Trophoblast cell (in vitro differentiated cells and primary cell): ENCODE data around the gene SPIN2B.
"Not testable (repeated sequence)": the region's sequence is repeated elsewhere in the genome, so short reads cannot be mapped to it uniquely, and the experiment has no call there.

Source experiments
- DNase-seq, 2 donors: peaks; one replicate each; pipeline ENCODE4 v3.0.0-alpha.2; 2016
- H2AFZ ChIP-seq: 2 replicates; pipeline ENCODE4 v1.6.1; 2013; ENCODE audit warnings: low read length, moderate library complexity, mild to moderate bottlenecking; ENCODE audit not compliant: insufficient read depth, poor library complexity
- H2AK5ac ChIP-seq: 2 replicates; pipeline ENCODE4 v1.6.1; 2013; ENCODE audit warnings: mild to moderate bottlenecking, low read length
- H2BK120ac ChIP-seq: 2 replicates; pipeline ENCODE4 v1.6.1; 2013; ENCODE audit warnings: low read length, mild to moderate bottlenecking, moderate library complexity; ENCODE audit not compliant: insufficient read depth, poor library complexity
- H2BK12ac ChIP-seq: 2 replicates; pipeline ENCODE4 v1.6.1; 2013; ENCODE audit warnings: mild to moderate bottlenecking, low read length, moderate library complexity
- H2BK5ac ChIP-seq: 2 replicates; pipeline ENCODE4 v1.6.1; 2013; ENCODE audit warnings: low read length, low read depth, moderate library complexity, mild to moderate bottlenecking; ENCODE audit not compliant: poor library complexity
- H3K14ac ChIP-seq: 2 replicates; pipeline ENCODE4 v1.6.1; 2013; ENCODE audit warnings: mild to moderate bottlenecking, low read length
- H3K18ac ChIP-seq: 2 replicates; pipeline ENCODE4 v1.6.1; 2013; ENCODE audit warnings: mild to moderate bottlenecking, low read length
- H3K23ac ChIP-seq: 2 replicates; pipeline ENCODE4 v1.6.1; 2013; ENCODE audit warnings: low read length
- H3K27ac ChIP-seq: 2 replicates; pipeline ENCODE4 v1.5.1; 2013; ENCODE audit warnings: low read depth, mild to moderate bottlenecking, inconsistent platforms, low read length, moderate library complexity
- H3K27me3 ChIP-seq: 2 replicates; pipeline ENCODE4 v1.6.1; 2013; ENCODE audit warnings: inconsistent platforms, mild to moderate bottlenecking, low read length, moderate library complexity; ENCODE audit not compliant: insufficient read depth
- H3K36me3 ChIP-seq, 2 experiments: 1 replicate in 1 of 2; 2 replicates in 1 of 2; pipeline ENCODE4 v1.6.1; 2013; ENCODE audit warnings: low read length in 2 of 2, mild to moderate bottlenecking in 2 of 2, moderate library complexity in 1 of 2; ENCODE audit not compliant: insufficient read depth in 2 of 2, control insufficient read depth in 1 of 2
- H3K4ac ChIP-seq: 2 replicates; pipeline ENCODE4 v1.6.1; 2013; ENCODE audit warnings: low read depth, mild to moderate bottlenecking, low read length, moderate library complexity
- H3K4me1 ChIP-seq, 2 experiments: 1 replicate in 1 of 2; 2 replicates in 1 of 2; pipeline ENCODE4 v1.6.1; 2013; ENCODE audit warnings: low read length in 2 of 2, mild to moderate bottlenecking in 2 of 2, moderate library complexity in 1 of 2; ENCODE audit not compliant: insufficient read depth in 2 of 2, control insufficient read depth in 1 of 2
- H3K4me2 ChIP-seq: 2 replicates; pipeline ENCODE4 v1.6.1; 2013; ENCODE audit warnings: inconsistent platforms, mild to moderate bottlenecking, low read length, moderate library complexity
- H3K4me3 ChIP-seq: 2 replicates; pipeline ENCODE4 v1.5.1; 2013; ENCODE audit warnings: mild to moderate bottlenecking, low read depth, low read length, inconsistent platforms
- H3K79me1 ChIP-seq: one replicate; pipeline ENCODE4 v1.6.1; 2013; ENCODE audit warnings: low read length
- H3K79me2 ChIP-seq: 2 replicates; pipeline ENCODE4 v1.6.1; 2013; ENCODE audit warnings: low read length, mild to moderate bottlenecking; ENCODE audit not compliant: control insufficient read depth, insufficient read depth, poor library complexity
- H3K9ac ChIP-seq: 2 replicates; pipeline ENCODE4 v1.6.1; 2013; ENCODE audit warnings: mild to moderate bottlenecking, low read length
- H3K9me3 ChIP-seq: 2 replicates; pipeline ENCODE4 v1.6.1; 2013; ENCODE audit warnings: low read depth, mild to moderate bottlenecking, control low read depth, inconsistent platforms, low read length; ENCODE audit not compliant: insufficient read depth
- H4K12ac ChIP-seq: 2 replicates; pipeline ENCODE4 v1.6.1; 2013; ENCODE audit warnings: low read depth, mild to moderate bottlenecking, low read length, moderate library complexity
- H4K8ac ChIP-seq: 2 replicates; pipeline ENCODE4 v1.6.1; 2013; ENCODE audit warnings: low read depth, mild to moderate bottlenecking, low read length, moderate library complexity
- H4K91ac ChIP-seq: one replicate; pipeline ENCODE4 v1.6.1; 2013; ENCODE audit warnings: low read depth, mild to moderate bottlenecking, low read length, moderate library complexity
- WGBS: extraction: QIAGEN DNeasy Blood & Tissue Kit; methylation state at CpG from one replicate; pipeline ENCODE4 v1.1.7; 2013; ENCODE audit warnings: missing lambda C conversion rate; ENCODE audit not compliant: insufficient read length, insufficient coverage; ENCODE audit errors: extremely low coverage; 5-methylcytosine and 5-hydroxymethylcytosine counted together

SPIN2B gene

DNA sequence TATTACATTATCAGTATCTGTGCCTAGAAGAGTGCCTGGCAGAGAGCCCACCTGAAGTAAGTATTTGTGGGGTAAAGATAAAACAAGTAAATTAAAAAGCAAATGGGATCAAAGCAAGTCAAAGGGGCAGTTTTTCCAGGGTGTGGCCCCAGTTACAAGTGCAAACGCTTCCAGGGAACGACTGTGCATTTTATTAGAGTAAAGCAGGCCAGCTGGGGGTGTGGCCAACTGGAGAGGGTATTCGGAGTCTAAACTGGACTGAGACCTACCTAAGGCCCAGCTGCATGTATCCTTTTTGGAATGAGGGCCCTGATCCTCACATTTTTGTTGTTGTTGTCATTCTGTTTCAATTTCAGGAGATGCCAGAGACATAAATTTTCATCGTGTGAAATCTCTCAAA, 3.8 kb downstream of the SPIN2B start:
- H2BK12ac ChIP-seq, H3K79me1 ChIP-seq, H3K18ac ChIP-seq, H2AK5ac ChIP-seq, H3K14ac ChIP-seq, H3K9me3 ChIP-seq, H2BK5ac ChIP-seq, H3K79me2 ChIP-seq, H3K9ac ChIP-seq, H3K27me3 ChIP-seq, H4K8ac ChIP-seq, H3K23ac ChIP-seq, H4K12ac ChIP-seq, H3K36me3 ChIP-seq, H2AFZ ChIP-seq, H3K4me2 ChIP-seq, H3K4me1 ChIP-seq, H4K91ac ChIP-seq, H3K27ac ChIP-seq, H2BK120ac ChIP-seq, H3K4me3 ChIP-seq, DNase-seq, H3K4ac ChIP-seq: not testable (repeated sequence)
- WGBS: no CpG with 5 or more reads among the region's 4 CpGs

DNA sequence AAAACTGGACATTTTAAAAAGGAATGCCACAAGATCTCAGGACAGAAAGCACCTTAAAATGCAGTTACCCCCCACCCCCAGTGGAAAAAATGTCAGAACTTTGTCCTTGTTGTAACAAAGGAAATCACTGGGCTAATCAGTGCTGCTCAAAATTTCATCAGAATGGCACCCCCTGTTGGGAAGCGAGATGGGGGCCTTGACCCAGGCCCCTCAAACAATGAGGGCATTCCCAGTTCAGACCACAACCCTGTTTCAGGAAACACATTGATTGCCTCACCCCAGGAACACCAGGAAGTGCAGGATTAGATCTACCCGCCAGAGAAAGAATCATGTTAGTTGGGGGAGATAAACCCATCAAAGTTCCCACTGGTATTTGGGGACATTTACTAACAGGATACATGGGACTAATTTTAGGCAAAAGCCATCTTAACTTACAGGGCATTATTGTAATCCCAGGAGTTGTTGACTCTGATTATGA, 16.4 kb downstream of the SPIN2B start:
- WGBS: no CpG with 5 or more reads among the region's 2 CpGs

DNA sequence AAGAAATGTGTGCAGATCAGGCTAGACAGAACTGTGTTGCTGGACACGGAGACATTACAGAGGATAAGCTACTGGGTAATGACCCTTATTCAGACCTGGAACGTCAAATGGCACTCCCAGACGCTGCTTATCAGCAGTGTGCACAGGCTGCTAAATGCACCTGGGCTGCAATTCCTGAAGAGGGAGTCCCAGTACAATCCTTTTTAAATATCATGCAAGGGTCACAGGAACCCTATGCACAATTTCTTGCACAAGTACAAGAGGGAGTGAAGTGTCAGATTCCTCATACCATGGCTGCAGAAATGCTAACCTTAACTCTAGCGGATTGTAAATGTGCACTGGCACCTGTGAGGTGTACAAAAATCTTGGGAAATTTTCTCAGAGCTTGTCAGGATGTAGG, 16.9 kb downstream of the SPIN2B start:
- Histone ChIP-seq H3K4me3 (no peak overlapping the region), H3K4ac (no peak overlapping the region), H2AFZ (no peak overlapping the region), H3K4me1 (no peaks in the 10 kb centered on the region), H3K27ac (no peak overlapping the region), H2AK5ac (no peak overlapping the region), H2BK5ac (no peak overlapping the region), H3K27me3 (no peaks in the 10 kb centered on the region), H3K9me3 (no peaks in the 10 kb centered on the region), H2BK120ac (no peak overlapping the region), H3K14ac (no peak overlapping the region), H2BK12ac (no peak overlapping the region), H4K8ac (no peak overlapping the region), H3K36me3 (peaks cover 2% of the 10 kb centered on the region in 2 experiments), H3K9ac (no peak overlapping the region), H3K79me2 (no peaks in the 10 kb centered on the region), H4K12ac (no peak overlapping the region), H3K79me1 (no peaks in the 10 kb centered on the region), H4K91ac (no peak overlapping the region), H3K18ac (no peak overlapping the region), H3K23ac (no peak overlapping the region), H3K4me2 (no peak overlapping the region)
- no peak for DNase-seq
- no CpG with 5 or more reads among the region's 4 CpGs for WGBS

More for the DNA sequence above, 16.4 kb downstream of the SPIN2B start:
- Histone ChIP-seq H3K18ac (no peak overlapping the region), H3K4me2 (no peak overlapping the region), H3K4ac (no peak overlapping the region), H3K27ac (no peak overlapping the region), H2BK120ac (no peak overlapping the region), H4K91ac (no peak overlapping the region), H4K12ac (no peak overlapping the region), H2AK5ac (no peak overlapping the region), H4K8ac (no peak overlapping the region), H2AFZ (no peak overlapping the region), H3K79me1 (no peaks in the 10 kb centered on the region), H3K4me3 (no peak overlapping the region), H3K9me3 (no peaks in the 10 kb centered on the region), H3K14ac (no peak overlapping the region), H2BK12ac (no peak overlapping the region), H3K79me2 (no peaks in the 10 kb centered on the region), H3K4me1 (no peaks in the 10 kb centered on the region), H3K9ac (no peak overlapping the region), H3K27me3 (no peaks in the 10 kb centered on the region), H3K23ac (no peak overlapping the region), H2BK5ac (no peak overlapping the region), H3K36me3 (peaks cover 2% of the 10 kb centered on the region in 2 experiments)
- DNase-seq: no peak

DNA sequence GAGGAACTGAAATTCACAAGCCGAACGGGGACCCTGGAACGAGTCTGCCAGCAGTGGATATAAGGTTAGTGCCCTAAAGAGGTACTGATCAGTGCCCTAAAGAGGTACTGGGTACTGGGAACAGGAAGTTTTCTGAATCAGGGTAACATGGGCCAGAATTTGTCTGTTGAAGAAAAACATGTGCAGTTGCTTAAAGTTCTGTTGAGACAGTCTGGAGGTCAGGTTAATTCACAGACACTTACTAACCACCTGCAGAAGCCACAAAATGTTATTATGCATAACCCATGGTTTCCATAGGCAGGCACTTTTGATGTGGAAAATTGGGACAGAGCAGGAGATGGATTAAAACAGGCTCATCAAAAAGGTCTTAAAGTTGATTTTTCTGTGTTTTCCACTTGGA, 17.9 kb downstream of the SPIN2B start:
- H3K14ac ChIP-seq: no peak overlapping the region
- H3K18ac ChIP-seq: no peak overlapping the region
- no peak overlapping the region for H2AK5ac ChIP-seq
- H3K27ac ChIP-seq: no peak overlapping the region
- H4K12ac ChIP-seq: no peak overlapping the region
- no peak overlapping the region for H4K91ac ChIP-seq
- WGBS: no CpG with 5 or more reads among the region's 3 CpGs
- H3K4me2 ChIP-seq: no peak overlapping the region
- peaks cover 2% of the 10 kb centered on the region in 2 experiments for H3K36me3 ChIP-seq
- no peak overlapping the region for H4K8ac ChIP-seq
- no peak overlapping the region for H3K23ac ChIP-seq
- no peak for DNase-seq
- H3K9me3 ChIP-seq: no peaks in the 10 kb centered on the region
- H2BK5ac ChIP-seq: no peak overlapping the region
- no peak overlapping the region for H2BK120ac ChIP-seq
- no peak overlapping the region for H3K4ac ChIP-seq
- H3K79me2 ChIP-seq: no peaks in the 10 kb centered on the region
- H2AFZ ChIP-seq: no peak overlapping the region
- no peaks in the 10 kb centered on the region for H3K79me1 ChIP-seq
- H2BK12ac ChIP-seq: no peak overlapping the region
- H3K4me3 ChIP-seq: no peak overlapping the region
- H3K9ac ChIP-seq: no peak overlapping the region
- no peaks in the 10 kb centered on the region for H3K27me3 ChIP-seq
- H3K4me1 ChIP-seq: no peaks in the 10 kb centered on the region
